Osteoblast (primary cell): ENCODE results near the gene EIF6. TPM values are rescaled to one million over a fixed set of nuclear protein-coding genes. Genes with fewer than 3 reads are reported as not detected.

Experiments
- DNase-seq: peaks from one replicate; pipeline ENCODE4 v3.0.0; 2011; ENCODE audit warnings: low spot score, mixed read lengths; ENCODE audit not compliant: insufficient read length; ENCODE audit errors: missing footprints
- H2AFZ ChIP-seq: 2 replicates; pipeline ENCODE4 v1.6.0; 2011; ENCODE audit warnings: mild to moderate bottlenecking, low read length
- H3K27ac ChIP-seq: 2 replicates; pipeline ENCODE4 v1.5.1; 2011; ENCODE audit warnings: mild to moderate bottlenecking, low read depth, low read length, moderate library complexity
- H3K27me3 ChIP-seq: 2 replicates; pipeline ENCODE4 v1.6.0; 2012; ENCODE audit warnings: mild to moderate bottlenecking, control low read depth, inconsistent platforms, low read length, moderate library complexity; ENCODE audit not compliant: insufficient read depth
- H3K36me3 ChIP-seq: 2 replicates; pipeline ENCODE4 v1.5.1; 2011; ENCODE audit warnings: mild to moderate bottlenecking, low read length, control low read depth, moderate library complexity; ENCODE audit not compliant: insufficient read depth
- H3K4me1 ChIP-seq: 2 replicates; pipeline ENCODE4 v1.5.1; 2011; ENCODE audit warnings: mild to moderate bottlenecking, low read length, control low read depth, moderate library complexity; ENCODE audit not compliant: insufficient read depth
- H3K4me2 ChIP-seq: 2 replicates; pipeline ENCODE4 v1.6.0; 2011; ENCODE audit warnings: mild to moderate bottlenecking, low read length; ENCODE audit not compliant: insufficient read depth
- H3K4me3 ChIP-seq: fragments of 200-600 bp; sonication (generic); 3 replicates; pipeline ENCODE4 v1.5.1; 2012; ENCODE audit warnings: mild to moderate bottlenecking, low read length, inconsistent platforms; ENCODE audit not compliant: insufficient read depth
- H3K79me2 ChIP-seq: 2 replicates; pipeline ENCODE4 v1.6.0; 2012; ENCODE audit warnings: mild to moderate bottlenecking, low read length, control low read depth, inconsistent platforms; ENCODE audit not compliant: insufficient read depth
- H3K9me3 ChIP-seq: 2 replicates; pipeline ENCODE4 v1.5.1; 2011; ENCODE audit warnings: low read depth, low read length, control low read depth
- H4K20me1 ChIP-seq: 2 replicates; pipeline ENCODE4 v1.6.0; 2012; ENCODE audit warnings: mild to moderate bottlenecking, low read length, control low read depth; ENCODE audit not compliant: insufficient read depth
- CTCF ChIP-seq: IDR thresholded peaks from 2 replicates; pipeline ENCODE4 v1.5.1; 2011; ENCODE audit warnings: mild to moderate bottlenecking, low read depth, low read length, moderate library complexity; ENCODE audit errors: extremely low read depth
- total RNA-seq: library from RNA; depleted of rRNA; stranded (reverse); fragments of >200 nt; gene quantifications from 2 replicates; pipeline ENCODE4 v1.2.3, GENCODE V29; 2012

Gene EIF6
- total RNA-seq, 1 donor = 121 TPM

- peaks cover 18% of the 10 kb centered on the region for H3K4me1 ChIP-seq
- H2AFZ ChIP-seq = no peak overlapping the region
- H3K4me3 ChIP-seq = no peak overlapping the region
- H4K20me1 ChIP-seq = no peaks in the 10 kb centered on the region
- peaks cover 4% of the 10 kb centered on the region for H3K36me3 ChIP-seq
- H3K9me3 ChIP-seq = no peaks in the 10 kb centered on the region
- no peak for TF ChIP-seq CTCF
- H3K79me2 ChIP-seq = no peaks in the 10 kb centered on the region
- peak; percentile 10 for DNase-seq
- H3K27me3 ChIP-seq = no peaks in the 10 kb centered on the region
- no peak overlapping the region for H3K4me2 ChIP-seq
- H3K27ac ChIP-seq = no peak overlapping the region
Measured at GRCh38 chr20:35328689-35329088, 44.1 kb upstream of the EIF6 start.

GRCh38 chr20:35328095-35328685, 43.6 kb upstream of the EIF6 start:
- TF ChIP-seq CTCF = no peak
- Histone ChIP-seq H3K9me3 (no peaks in the 10 kb centered on the region), H3K4me1 (peaks cover 17% of the 10 kb centered on the region), H3K4me2 (no peak overlapping the region), H3K4me3 (no peak overlapping the region), H3K27me3 (no peaks in the 10 kb centered on the region), H3K27ac (no peak overlapping the region), H2AFZ (no peak overlapping the region), H3K79me2 (no peaks in the 10 kb centered on the region), H4K20me1 (no peaks in the 10 kb centered on the region), H3K36me3 (peaks cover 4% of the 10 kb centered on the region)
- DNase-seq = no peak

GRCh38 chr20:35327074-35327976, 42.8 kb upstream of the EIF6 start:
- H3K9me3 ChIP-seq = no peaks in the 10 kb centered on the region
- H3K27ac ChIP-seq = no peak overlapping the region
- peaks cover 4% of the 10 kb centered on the region for H3K36me3 ChIP-seq
- no peak for DNase-seq
- H3K4me1 ChIP-seq = peaks cover 17% of the 10 kb centered on the region
- H3K79me2 ChIP-seq = no peaks in the 10 kb centered on the region
- no peak for TF ChIP-seq CTCF
- no peaks in the 10 kb centered on the region for H3K27me3 ChIP-seq
- H3K4me2 ChIP-seq = no peak overlapping the region
- no peaks in the 10 kb centered on the region for H4K20me1 ChIP-seq
- no peak overlapping the region for H2AFZ ChIP-seq
- no peak overlapping the region for H3K4me3 ChIP-seq

- Histone ChIP-seq H3K27ac (no peak overlapping the region), H3K4me2 (no peak overlapping the region), H3K79me2 (no peaks in the 10 kb centered on the region), H4K20me1 (no peaks in the 10 kb centered on the region), H2AFZ (no peak overlapping the region), H3K4me1 (peaks cover 17% of the 10 kb centered on the region), H3K27me3 (no peaks in the 10 kb centered on the region), H3K9me3 (no peaks in the 10 kb centered on the region), H3K36me3 (peaks cover 4% of the 10 kb centered on the region), H3K4me3 (no peak overlapping the region)
- TF ChIP-seq CTCF = no peak
- no peak for DNase-seq
Measured at GRCh38 chr20:35326740-35327073, 42.1 kb upstream of the EIF6 start.
